ENCODE results near the gene PODXL2.
"Not testable (repeated sequence)": the region's sequence is repeated elsewhere in the genome, so short reads cannot be mapped to it uniquely, and the experiment has no call there.

DNA sequence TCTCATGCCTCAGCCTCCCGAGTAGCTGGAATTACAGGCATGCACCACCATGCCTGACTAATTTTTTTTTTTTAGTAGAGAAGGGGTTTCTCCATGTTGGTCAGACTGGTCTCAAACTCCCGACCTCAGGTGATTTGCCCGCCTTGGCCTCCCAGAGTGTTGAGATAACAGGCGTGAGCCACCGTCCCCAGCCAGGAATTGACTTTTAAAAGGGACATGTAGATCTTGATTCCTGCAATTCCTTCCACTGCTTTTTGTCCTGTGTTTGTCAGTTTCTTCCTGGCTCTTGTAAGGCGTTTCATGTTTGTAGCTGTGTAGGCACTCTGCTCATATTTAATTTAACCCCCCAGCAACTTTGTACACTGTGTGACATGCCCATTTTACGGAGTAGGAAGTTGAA, 23.4 kb upstream of the PODXL2 start:
- TF ChIP-seq POLR2A (IDR thresholded peaks at IDR 0.05; ENCODE audit: low read depth, low read length); SPI1 (IDR thresholded peaks at IDR 0.05; ENCODE audit: low read depth, low read length); POLR2AphosphoS5 (IDR thresholded peaks at IDR 0.05; ENCODE audit: low read depth, low read length); TAF1 (IDR thresholded peaks at IDR 0.05; ENCODE audit: low read depth, low read length); PAX5 (IDR thresholded peaks at IDR 0.05; ENCODE audit: insufficient read depth, low read length, severe bottlenecking); POU2F2 (IDR thresholded peaks at IDR 0.05; ENCODE audit: low read depth, low read length): not testable (repeated sequence)
